Measurements from ENCODE around the gene FAM3B.

The FAM3B gene

GRCh38 chr21:41399246-41399800 is 82.7 kb downstream of the FAM3B start:
- no peak for TF ChIP-seq FOXM1 (IDR thresholded peaks at IDR 0.05; ENCODE audit: borderline replicate concordance)
- TF ChIP-seq NFRKB (IDR thresholded peaks at IDR 0.05): no peak
- no peak for TF ChIP-seq ARNT (IDR thresholded peaks at IDR 0.05)
- TF ChIP-seq ELF4 (IDR thresholded peaks at IDR 0.05): no peak
- no peak for TF ChIP-seq SP1 (IDR thresholded peaks at IDR 0.05)
- TF ChIP-seq TARDBP (IDR thresholded peaks at IDR 0.05): no peak
- no peak for TF ChIP-seq FOXK2 (IDR thresholded peaks at IDR 0.05)
- no peak for TF ChIP-seq HDGF (IDR thresholded peaks at IDR 0.05; ENCODE audit: borderline replicate concordance)
- no peak for DNase-seq (ENCODE audit: extremely low spot score)
- ChIA-PET CTCF (no interaction called here), POLR2A (no interaction called here)

GRCh38 chr21:41402231-41402630 is 85.6 kb downstream of the FAM3B start:
- ChIA-PET POLR2A (no interaction called here), CTCF (no interaction called here)
- no peak for TF ChIP-seq TARDBP (IDR thresholded peaks at IDR 0.05)
- TF ChIP-seq ZNF384 (IDR thresholded peaks at IDR 0.05): no peak
- no peak for TF ChIP-seq PKNOX1 (IDR thresholded peaks at IDR 0.05)
- TF ChIP-seq LEF1 (IDR thresholded peaks at IDR 0.05; ENCODE audit: borderline replicate concordance): no peak
- DNase-seq (ENCODE audit: extremely low spot score): no peak

GRCh38 chr21:41402796-41403195 is 86.2 kb downstream of the FAM3B start:
- TF ChIP-seq ELF4 (IDR thresholded peaks at IDR 0.05): no peak
- TF ChIP-seq TARDBP (IDR thresholded peaks at IDR 0.05): no peak
- no peak for TF ChIP-seq FOXK2 (IDR thresholded peaks at IDR 0.05)
- TF ChIP-seq ZNF384 (IDR thresholded peaks at IDR 0.05): no peak
- TF ChIP-seq FOXA1 (IDR thresholded peaks at IDR 0.05): no peak
- ChIA-PET CTCF (no interaction called here), POLR2A (no interaction called here)
- DNase-seq (ENCODE audit: extremely low spot score): no peak

DNA sequence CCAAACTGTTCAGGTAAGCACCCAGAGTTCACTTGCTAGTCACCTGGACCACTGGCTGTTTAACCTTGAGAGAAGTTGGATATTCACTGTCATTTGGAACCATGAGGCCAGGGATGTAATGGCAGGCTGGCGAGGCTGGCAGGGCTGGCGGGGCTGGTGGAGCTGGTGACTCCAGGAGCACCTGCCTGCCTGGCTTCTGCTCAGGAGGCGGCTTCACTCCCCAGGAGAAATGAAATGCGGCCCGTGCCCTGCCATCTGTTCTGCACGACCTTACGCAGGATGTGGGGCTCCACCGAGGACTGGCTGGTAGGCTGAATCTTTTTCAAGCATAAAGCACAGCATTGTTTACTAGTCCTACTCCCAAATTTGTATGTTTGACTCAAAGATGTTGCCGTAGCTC is 86.7 kb downstream of the FAM3B start:
- TF ChIP-seq CTBP1 (IDR thresholded peaks at IDR 0.05; ENCODE audit: borderline replicate concordance): no peak
- TF ChIP-seq HDGF (IDR thresholded peaks at IDR 0.05; ENCODE audit: borderline replicate concordance): no peak
- no peak for TF ChIP-seq BHLHE40 (IDR thresholded peaks at IDR 0.05; ENCODE audit: borderline replicate concordance)
- no peak for TF ChIP-seq SUZ12 (IDR thresholded peaks at IDR 0.05)
- TF ChIP-seq PKNOX1 (IDR thresholded peaks at IDR 0.05): no peak
- TF ChIP-seq FOXM1 (IDR thresholded peaks at IDR 0.05; ENCODE audit: borderline replicate concordance): no peak
- no peak for TF ChIP-seq NFRKB (IDR thresholded peaks at IDR 0.05)
- TF ChIP-seq ELF4 (IDR thresholded peaks at IDR 0.05): no peak
- TF ChIP-seq SP1 (IDR thresholded peaks at IDR 0.05): no peak
- TF ChIP-seq FOXK2 (IDR thresholded peaks at IDR 0.05): no peak
- TF ChIP-seq ARNT (IDR thresholded peaks at IDR 0.05): no peak
- no peak for TF ChIP-seq FOXA1 (IDR thresholded peaks at IDR 0.05)
- TF ChIP-seq LEF1 (IDR thresholded peaks at IDR 0.05; ENCODE audit: borderline replicate concordance): no peak
- no peak for TF ChIP-seq TARDBP (IDR thresholded peaks at IDR 0.05)
- no peak for TF ChIP-seq L3MBTL2 (conservative IDR thresholded peaks at IDR 0.05)
- no peak for TF ChIP-seq ZNF384 (IDR thresholded peaks at IDR 0.05)
- CTCF ChIA-PET: no interaction called here
- DNase-seq (ENCODE audit: extremely low spot score): no peak
- POLR2A ChIA-PET: no interaction called here

- TF ChIP-seq ELF4 (IDR thresholded peaks at IDR 0.05) (no peak), FOXK2 (IDR thresholded peaks at IDR 0.05) (no peak), FOXM1 (IDR thresholded peaks at IDR 0.05; ENCODE audit: borderline replicate concordance) (no peak), BHLHE40 (IDR thresholded peaks at IDR 0.05; ENCODE audit: borderline replicate concordance) (no peak), SUZ12 (IDR thresholded peaks at IDR 0.05) (no peak), CTBP1 (IDR thresholded peaks at IDR 0.05; ENCODE audit: borderline replicate concordance) (no peak), SP1 (IDR thresholded peaks at IDR 0.05) (no peak), HDGF (IDR thresholded peaks at IDR 0.05; ENCODE audit: borderline replicate concordance) (no peak), ARNT (IDR thresholded peaks at IDR 0.05) (no peak), PKNOX1 (IDR thresholded peaks at IDR 0.05) (no peak), FOXA1 (IDR thresholded peaks at IDR 0.05) (no peak), NFRKB (IDR thresholded peaks at IDR 0.05) (no peak), L3MBTL2 (conservative IDR thresholded peaks at IDR 0.05) (no peak), ZNF384 (IDR thresholded peaks at IDR 0.05) (no peak)
- ChIA-PET POLR2A (no interaction called here), CTCF (no interaction called here)
- no peak for DNase-seq (ENCODE audit: extremely low spot score)
Observed at GRCh38 chr21:41403966-41404365, 87.4 kb downstream of the FAM3B start.

DNA sequence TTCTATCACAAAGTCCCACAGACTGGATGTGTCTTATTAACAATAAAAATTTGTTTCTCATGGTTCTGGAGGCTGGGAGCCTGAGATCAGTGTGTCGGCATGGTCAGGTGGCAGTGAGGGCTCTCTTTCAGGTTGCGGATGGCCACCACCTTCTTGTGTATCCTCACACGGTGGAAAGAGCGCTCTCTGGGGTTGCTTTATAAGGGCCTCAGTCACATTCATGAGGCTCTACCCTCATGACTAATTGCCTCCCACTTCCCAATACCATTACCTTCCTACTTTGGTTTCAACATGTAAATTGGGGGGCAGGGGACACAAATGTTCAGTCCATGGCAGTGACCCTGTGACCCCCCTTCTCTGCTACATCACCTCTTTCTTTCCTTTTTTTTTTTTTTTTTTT is 88.7 kb downstream of the FAM3B start:
- no peak for DNase-seq (ENCODE audit: extremely low spot score)
- POLR2A ChIA-PET: no interaction called here
- CTCF ChIA-PET: no interaction called here
- TF ChIP-seq FOXM1 (IDR thresholded peaks at IDR 0.05; ENCODE audit: borderline replicate concordance) (no peak), BHLHE40 (IDR thresholded peaks at IDR 0.05; ENCODE audit: borderline replicate concordance) (no peak)

- CTCF ChIA-PET: interaction anchor here (0.6 kb wide), 1 partner anchor 1403 kb away, joined by 3 read pairs; no protein-coding TSS in a partner anchor
- TF ChIP-seq NFRKB (IDR thresholded peaks at IDR 0.05) (no peak), LEF1 (IDR thresholded peaks at IDR 0.05; ENCODE audit: borderline replicate concordance) (no peak), HDGF (IDR thresholded peaks at IDR 0.05; ENCODE audit: borderline replicate concordance) (no peak), L3MBTL2 (conservative IDR thresholded peaks at IDR 0.05) (no peak), ARNT (IDR thresholded peaks at IDR 0.05) (no peak), BHLHE40 (IDR thresholded peaks at IDR 0.05; ENCODE audit: borderline replicate concordance) (no peak), CTBP1 (IDR thresholded peaks at IDR 0.05; ENCODE audit: borderline replicate concordance) (no peak), SUZ12 (IDR thresholded peaks at IDR 0.05) (no peak), FOXA1 (IDR thresholded peaks at IDR 0.05) (no peak), FOXM1 (IDR thresholded peaks at IDR 0.05; ENCODE audit: borderline replicate concordance) (no peak), ZNF384 (IDR thresholded peaks at IDR 0.05) (no peak), FOXK2 (IDR thresholded peaks at IDR 0.05) (no peak), SP1 (IDR thresholded peaks at IDR 0.05) (no peak), ELF4 (IDR thresholded peaks at IDR 0.05) (no peak), TARDBP (IDR thresholded peaks at IDR 0.05) (no peak), PKNOX1 (IDR thresholded peaks at IDR 0.05) (no peak)
- DNase-seq (ENCODE audit: extremely low spot score): no peak
- POLR2A ChIA-PET: no interaction called here
Observed at GRCh38 chr21:41406340-41406739, 89.7 kb downstream of the FAM3B start.

Data from HEK293T (cell line).